GM12892 (cell line): ENCODE measurements around the gene CDRT15.
"Not testable (repeated sequence)": the region's sequence is repeated elsewhere in the genome, so short reads cannot be mapped to it uniquely, and the experiment has no call there.

Source experiments
- POLR2A ChIP-seq: IDR thresholded peaks from 2 replicates; pipeline ENCODE4 v1.6.1; 2011; ENCODE audit warnings: low read depth, low read length, control low read depth
- TAF1 ChIP-seq: IDR thresholded peaks from 2 replicates; pipeline ENCODE4 v1.6.1; 2011; ENCODE audit warnings: low read depth, mild to moderate bottlenecking, control low read depth, low read length, borderline replicate concordance

GRCh38 chr17:14235047-14235446 lies 1.6 kb downstream of the CDRT15 start:
- not testable (repeated sequence) for TF ChIP-seq POLR2A, TAF1
